ENCODE data around the gene ZNF423. TPM values are rescaled to one million over a fixed set of nuclear protein-coding genes. Genes with fewer than 3 reads are reported as not detected.

ZNF423 gene
- total RNA-seq, 1 donor from 2014 or later: 0.69 TPM

DNA sequence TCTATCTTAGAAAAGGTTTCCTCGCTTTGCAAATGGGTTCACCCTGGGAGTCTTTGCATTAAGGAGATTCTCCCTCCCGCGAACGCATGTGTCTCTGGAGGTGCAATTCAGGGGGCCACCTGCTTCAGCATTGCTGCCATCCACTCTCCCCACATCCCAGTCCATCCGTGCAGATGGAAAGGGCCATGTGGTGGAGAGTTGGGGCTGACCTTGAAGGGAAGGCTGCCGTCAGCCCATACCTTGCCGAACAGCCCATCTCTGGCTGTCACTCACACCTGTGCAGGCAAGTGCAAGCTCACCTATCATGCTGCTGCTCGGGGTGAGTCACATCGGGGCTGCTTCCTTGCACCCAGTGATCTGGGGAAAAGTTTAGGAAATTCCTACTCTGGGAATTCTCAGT lies 106.1 kb downstream of the ZNF423 start:
- no peak overlapping the region for H3K4me3 ChIP-seq (ENCODE audit: low read depth, low read length)
- no peak for DNase-seq (ENCODE audit: low read depth)
- TF ChIP-seq, protein P1, sequence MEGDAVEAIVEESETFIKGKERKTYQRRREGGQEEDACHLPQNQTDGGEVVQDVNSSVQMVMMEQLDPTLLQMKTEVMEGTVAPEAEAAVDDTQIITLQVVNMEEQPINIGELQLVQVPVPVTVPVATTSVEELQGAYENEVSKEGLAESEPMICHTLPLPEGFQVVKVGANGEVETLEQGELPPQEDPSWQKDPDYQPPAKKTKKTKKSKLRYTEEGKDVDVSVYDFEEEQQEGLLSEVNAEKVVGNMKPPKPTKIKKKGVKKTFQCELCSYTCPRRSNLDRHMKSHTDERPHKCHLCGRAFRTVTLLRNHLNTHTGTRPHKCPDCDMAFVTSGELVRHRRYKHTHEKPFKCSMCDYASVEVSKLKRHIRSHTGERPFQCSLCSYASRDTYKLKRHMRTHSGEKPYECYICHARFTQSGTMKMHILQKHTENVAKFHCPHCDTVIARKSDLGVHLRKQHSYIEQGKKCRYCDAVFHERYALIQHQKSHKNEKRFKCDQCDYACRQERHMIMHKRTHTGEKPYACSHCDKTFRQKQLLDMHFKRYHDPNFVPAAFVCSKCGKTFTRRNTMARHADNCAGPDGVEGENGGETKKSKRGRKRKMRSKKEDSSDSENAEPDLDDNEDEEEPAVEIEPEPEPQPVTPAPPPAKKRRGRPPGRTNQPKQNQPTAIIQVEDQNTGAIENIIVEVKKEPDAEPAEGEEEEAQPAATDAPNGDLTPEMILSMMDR (conservative IDR thresholded peaks at IDR 0.05; ENCODE audit: low read depth, low read length): no peak

DNA sequence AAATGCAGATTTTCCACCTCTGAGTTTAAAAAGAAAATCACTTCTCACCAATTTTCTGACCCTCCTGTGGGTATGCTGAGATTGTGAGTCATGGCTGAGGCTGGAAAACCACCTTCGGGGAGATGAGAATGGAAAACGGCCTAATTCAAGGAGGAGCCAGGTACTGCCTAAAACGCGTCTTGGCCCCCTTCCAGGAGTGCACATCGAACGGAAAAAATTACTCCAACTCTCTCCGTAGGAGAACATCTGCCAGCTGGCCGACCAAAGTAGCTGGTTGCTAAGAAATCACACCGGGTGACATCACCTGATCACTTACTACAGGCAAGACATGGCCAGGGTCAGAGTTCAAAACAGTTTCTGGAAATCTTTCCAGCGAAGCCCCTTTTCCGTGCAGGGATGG lies 107.6 kb downstream of the ZNF423 start:
- H3K4me3 ChIP-seq (ENCODE audit: low read depth, low read length): no peak overlapping the region
- TF ChIP-seq, protein P1 (conservative IDR thresholded peaks at IDR 0.05; ENCODE audit: low read depth, low read length): no peak
- DNase-seq (ENCODE audit: low read depth): no peak

DNA sequence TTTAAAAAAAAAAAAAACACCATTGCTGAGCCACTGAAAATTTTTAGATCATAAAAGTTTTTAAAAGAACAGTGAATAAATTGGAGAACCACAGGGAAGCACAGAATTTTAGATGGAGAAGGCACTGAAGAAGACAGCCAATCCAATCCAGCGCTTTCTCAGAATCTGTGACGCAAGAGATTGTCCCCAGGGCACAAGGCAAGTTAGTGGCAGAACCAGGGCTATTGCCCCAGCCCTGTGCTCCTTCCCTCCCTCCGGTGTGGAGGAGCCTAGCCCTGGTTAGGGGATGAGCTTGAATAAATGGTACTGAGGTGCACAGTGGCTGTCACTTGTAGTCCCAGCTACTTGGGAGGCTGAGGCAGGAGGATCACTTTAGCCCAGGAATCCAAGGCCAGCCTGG lies 108.3 kb downstream of the ZNF423 start:
- TF ChIP-seq, protein P1 (conservative IDR thresholded peaks at IDR 0.05; ENCODE audit: low read depth, low read length): no peak

DNA sequence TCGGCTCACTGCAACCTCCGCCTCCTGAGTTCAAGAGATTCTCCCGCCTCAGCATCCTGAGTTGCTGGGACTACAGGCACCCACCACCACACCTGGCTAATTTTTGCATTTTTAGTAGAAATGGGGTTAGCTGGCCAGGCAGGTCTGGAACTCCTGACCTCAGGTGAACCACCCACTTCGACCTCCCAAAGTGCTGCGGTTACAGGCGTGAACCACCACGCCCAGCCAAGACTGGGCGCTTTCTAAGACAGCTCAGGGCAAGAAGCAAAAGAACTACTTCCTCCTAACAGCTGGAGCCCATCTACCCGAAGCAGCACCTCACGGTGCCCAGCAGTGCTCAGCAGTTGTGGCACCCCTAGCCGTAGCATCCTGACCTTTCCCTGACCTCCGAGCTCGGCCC lies 109.4 kb downstream of the ZNF423 start:
- DNase-seq (ENCODE audit: low read depth): no peak
- TF ChIP-seq, protein P1 (conservative IDR thresholded peaks at IDR 0.05; ENCODE audit: low read depth, low read length): no peak

More for the DNA sequence above, 108.3 kb downstream of the ZNF423 start:
- no peak for DNase-seq (ENCODE audit: low read depth)
- H3K4me3 ChIP-seq (ENCODE audit: low read depth, low read length): no peak overlapping the region

DNA sequence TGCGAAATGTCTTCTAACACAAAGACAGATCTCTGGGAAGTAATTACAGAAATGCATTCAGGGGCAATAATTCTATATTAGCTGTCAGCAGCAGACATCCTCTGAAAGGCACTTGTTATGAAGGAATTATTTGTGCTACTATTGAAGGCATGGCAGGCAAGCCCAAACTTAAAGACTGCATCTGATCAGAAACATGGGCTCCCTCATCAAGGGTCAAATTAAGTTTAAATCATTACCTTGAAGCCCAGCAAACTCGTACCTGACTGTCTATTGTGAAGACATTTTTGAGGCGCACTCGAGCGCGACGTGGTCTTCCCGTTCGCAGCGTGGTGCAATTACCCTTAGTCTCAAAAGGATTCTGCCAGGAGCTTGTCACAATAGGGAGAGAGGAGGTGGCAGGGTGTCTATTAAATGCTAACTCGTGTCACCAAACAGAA lies 110.6 kb downstream of the ZNF423 start:
- no peak for DNase-seq (ENCODE audit: low read depth)
- TF ChIP-seq, protein P1 (conservative IDR thresholded peaks at IDR 0.05; ENCODE audit: low read depth, low read length): no peak
- no peak overlapping the region for H3K4me3 ChIP-seq (ENCODE audit: low read depth, low read length)

More for the DNA sequence above, 109.4 kb downstream of the ZNF423 start:
- no peak overlapping the region for H3K4me3 ChIP-seq (ENCODE audit: low read depth, low read length)

DNA sequence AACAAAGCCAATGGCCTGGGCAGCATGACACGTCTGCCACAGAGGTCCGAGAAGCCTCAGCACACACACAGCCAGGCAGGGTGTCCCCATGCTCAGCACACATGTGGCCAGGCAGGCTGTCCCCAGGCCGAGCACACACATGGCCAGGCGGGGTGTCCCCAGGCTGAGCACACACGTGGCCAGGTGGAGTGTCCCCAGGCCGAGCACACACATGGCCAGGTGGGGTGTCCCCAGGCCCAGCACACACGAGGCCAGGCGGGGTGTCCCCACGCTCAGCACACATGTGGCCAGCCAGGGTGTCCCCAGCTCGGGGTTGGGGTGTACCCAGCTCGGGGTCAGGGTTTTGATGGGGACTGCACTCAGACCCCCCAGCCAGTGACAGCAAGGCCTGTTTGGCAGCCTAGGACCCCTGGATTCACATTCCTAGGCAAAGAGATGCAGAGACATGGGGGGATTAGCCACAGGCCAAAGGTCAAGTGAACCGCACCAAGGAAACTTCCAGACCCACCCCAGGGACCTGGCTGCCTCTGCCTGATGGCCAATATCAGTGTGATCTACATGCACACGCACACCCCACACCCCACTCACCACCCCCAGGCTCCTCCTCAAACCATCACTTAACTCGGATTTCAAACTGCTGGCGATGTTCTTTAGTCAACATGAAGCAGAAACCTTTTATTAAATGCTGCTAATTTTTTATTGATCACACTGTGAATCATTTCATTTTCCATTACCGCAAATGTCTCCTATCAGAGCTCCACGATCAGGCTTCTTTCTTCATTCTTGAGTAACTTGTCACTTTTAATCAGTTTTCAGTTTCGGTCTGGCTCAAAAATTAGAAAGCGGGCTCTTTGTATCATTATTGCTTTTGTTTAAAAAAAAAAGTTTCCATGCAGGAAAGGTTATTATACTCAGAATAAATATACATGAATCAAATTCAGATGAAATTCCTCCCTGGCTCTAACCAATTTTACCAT lies 111.4 kb downstream of the ZNF423 start:
- no peak for DNase-seq (ENCODE audit: low read depth)
- TF ChIP-seq, protein P1 (conservative IDR thresholded peaks at IDR 0.05; ENCODE audit: low read depth, low read length): no peak
- H3K4me3 ChIP-seq (ENCODE audit: low read depth, low read length): no peak overlapping the region
